Gastrocnemius medialis (tissue), 4 donors: ENCODE results near the gene TRIM71.

Experiments
- POLR2A ChIP-seq, 2 donors: fragments of 450-650 bp; IDR thresholded peaks; one replicate each; pipeline ENCODE4 v1.6.1; 2017; ENCODE audit warnings: antibody characterized with exemption in 2 of 2, mild to moderate bottlenecking in 2 of 2, moderate library complexity in 2 of 2
- TF ChIP-seq, protein P1 (sequence below), 5 experiments: fragments of 450-650 bp in 3 of 5; fragments of 200-600 bp in 2 of 5; sonication (generic) in 2 of 5; IDR thresholded peaks in 4 of 5; conservative IDR thresholded peaks in 1 of 5; 1 replicate in 4 of 5; 2 replicates in 1 of 5; pipeline ENCODE4 v1.5.1; 2016 to 2019; ENCODE audit warnings: antibody characterized with exemption in 5 of 5, mild to moderate bottlenecking in 3 of 5, moderate library complexity in 3 of 5

DNA sequence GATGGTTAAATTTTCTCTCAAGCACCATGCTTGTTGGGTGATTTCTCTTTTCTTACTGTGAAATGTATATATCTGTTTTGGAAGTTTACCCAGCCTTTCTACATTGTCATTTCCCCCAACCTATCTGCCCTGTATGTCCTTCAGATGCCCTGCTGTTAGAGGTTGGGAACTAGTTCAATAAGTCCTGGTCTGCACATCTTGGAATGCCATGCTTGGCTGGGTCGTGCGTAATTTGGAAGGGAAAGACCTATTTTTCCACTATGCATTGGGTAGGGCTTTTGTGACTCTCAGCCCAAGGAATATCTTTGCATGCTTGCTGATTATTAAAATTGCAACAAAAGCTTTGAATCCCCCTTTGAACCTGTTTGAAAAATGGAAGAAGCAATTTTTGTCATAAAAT lies 63.8 kb downstream of the TRIM71 start:
- TF ChIP-seq POLR2A (IDR thresholded peaks at IDR 0.05) = no peak
- TF ChIP-seq, protein P1, sequence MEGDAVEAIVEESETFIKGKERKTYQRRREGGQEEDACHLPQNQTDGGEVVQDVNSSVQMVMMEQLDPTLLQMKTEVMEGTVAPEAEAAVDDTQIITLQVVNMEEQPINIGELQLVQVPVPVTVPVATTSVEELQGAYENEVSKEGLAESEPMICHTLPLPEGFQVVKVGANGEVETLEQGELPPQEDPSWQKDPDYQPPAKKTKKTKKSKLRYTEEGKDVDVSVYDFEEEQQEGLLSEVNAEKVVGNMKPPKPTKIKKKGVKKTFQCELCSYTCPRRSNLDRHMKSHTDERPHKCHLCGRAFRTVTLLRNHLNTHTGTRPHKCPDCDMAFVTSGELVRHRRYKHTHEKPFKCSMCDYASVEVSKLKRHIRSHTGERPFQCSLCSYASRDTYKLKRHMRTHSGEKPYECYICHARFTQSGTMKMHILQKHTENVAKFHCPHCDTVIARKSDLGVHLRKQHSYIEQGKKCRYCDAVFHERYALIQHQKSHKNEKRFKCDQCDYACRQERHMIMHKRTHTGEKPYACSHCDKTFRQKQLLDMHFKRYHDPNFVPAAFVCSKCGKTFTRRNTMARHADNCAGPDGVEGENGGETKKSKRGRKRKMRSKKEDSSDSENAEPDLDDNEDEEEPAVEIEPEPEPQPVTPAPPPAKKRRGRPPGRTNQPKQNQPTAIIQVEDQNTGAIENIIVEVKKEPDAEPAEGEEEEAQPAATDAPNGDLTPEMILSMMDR (IDR thresholded peaks at IDR 0.05 in 4 of 5, conservative IDR thresholded peaks at IDR 0.05 in 1 of 5) = no peak
